GM12878 (cell line): ENCODE measurements around the gene THBD. TPM values are rescaled to one million over a fixed set of nuclear protein-coding genes. Genes with fewer than 3 reads are reported as not detected.
A peak's percentile ranks its signal among the peaks of the same experiment; 100 is the strongest.

Experiments used
- ATAC-seq: fragments of 200-7000 bp; cut with Tn5 transposase; 3 replicates; pipeline ENCODE4 v1.9.1; 2020; ENCODE audit warnings: mild to moderate bottlenecking, moderate library complexity
- BruUV-seq: library from RNA; stranded (reverse); fragments of 400-500 nt; replicated peaks from 2 replicates; lab custom pipeline; 2021; lab: Mats Ljungman, UMichigan
- CTCF ChIA-PET: fragments of 300-600 bp; sonication (Branson Sonifier 250); formaldehyde crosslinking; extraction: SDS; loops from one replicate; lab custom pipeline; 2021; ENCODE audit warnings: inconsistent platforms; lab: Yijun Ruan, JAX
- POLR2A ChIA-PET: fragments of 350-600 bp; formaldehyde crosslinking; extraction: SDS; loops from one replicate; lab custom pipeline; 2021; ENCODE audit warnings: inconsistent platforms; lab: Charles Lee
- RAD21 ChIA-PET: fragments of 300-600 bp; sonication (Branson Sonifier 250); formaldehyde crosslinking; loops from one replicate; lab custom pipeline; 2023; ENCODE audit warnings: antibody characterized with exemption; ENCODE audit not compliant: unreplicated experiment; lab: Charles Lee
- SMC1A ChIA-PET: fragments of 300-600 bp; sonication (Branson Sonifier 250); formaldehyde crosslinking; loops from one replicate; lab custom pipeline; 2023; ENCODE audit not compliant: unreplicated experiment, uncharacterized antibody; lab: Charles Lee
- DNase-seq: peaks from one replicate; pipeline ENCODE4 v3.0.0-alpha.2; 2011; ENCODE audit warnings: low read depth, low spot score
- FAIRE-seq: peaks from 3 replicates; lab custom pipeline; 2011; peaks lifted over from hg19 to GRCh38; lab: Jason Lieb, UNC
- H2AFZ ChIP-seq: 2 replicates; pipeline ENCODE4 v1.6.0; 2011; ENCODE audit warnings: low read depth, low read length, control low read depth; ENCODE audit not compliant: control insufficient read depth
- H3K27ac ChIP-seq: 2 replicates; pipeline ENCODE4 v1.5.1; 2011; ENCODE audit warnings: control low read depth; ENCODE audit not compliant: control insufficient read depth, insufficient read depth
- H3K27me3 ChIP-seq, 2 experiments: replicated peaks in 1 of 2; 2 replicates each; pipeline versions ENCODE4 v1.6.0 to v1.6.1; 2011; ENCODE audit warnings: low read length in 1 of 2; ENCODE audit not compliant: control insufficient read depth in 2 of 2, insufficient read depth in 2 of 2
- H3K36me3 ChIP-seq, 2 experiments: 2 replicates each; pipeline ENCODE4 v1.5.1; 2011; ENCODE audit warnings: low read length in 1 of 2; ENCODE audit not compliant: control insufficient read depth in 2 of 2, insufficient read depth in 2 of 2
- H3K4me1 ChIP-seq: 2 replicates; pipeline ENCODE4 v1.6.1; 2011; ENCODE audit warnings: mild to moderate bottlenecking, low read length, moderate library complexity, mixed read lengths; ENCODE audit not compliant: control insufficient read depth, insufficient read depth
- H3K4me2 ChIP-seq: 2 replicates; pipeline ENCODE4 v1.6.0; 2011; ENCODE audit warnings: control low read depth; ENCODE audit not compliant: control insufficient read depth, insufficient read depth
- H3K4me3 ChIP-seq: fragments of 200-600 bp; sonication (generic); 2 replicates; pipeline ENCODE4 v1.5.1; 2016
- H3K79me2 ChIP-seq: 2 replicates; pipeline ENCODE4 v1.6.0; 2011; ENCODE audit warnings: low read length; ENCODE audit not compliant: control insufficient read depth, insufficient read depth
- H3K9ac ChIP-seq: 2 replicates; pipeline ENCODE4 v1.8.0; 2011; ENCODE audit warnings: low read length, control low read depth, mixed read lengths; ENCODE audit not compliant: control insufficient read depth, insufficient read depth
- H3K9me3 ChIP-seq: replicated peaks from 3 replicates; pipeline ENCODE4 v1.5.1; 2011; ENCODE audit warnings: mild to moderate bottlenecking, low read length; ENCODE audit not compliant: control insufficient read depth, insufficient read depth
- H4K20me1 ChIP-seq: 2 replicates; pipeline ENCODE4 v1.6.0; 2011; ENCODE audit not compliant: control insufficient read depth, insufficient read depth
- ATF7 ChIP-seq: fragments of 450-650 bp; IDR thresholded peaks from 2 replicates; pipeline ENCODE4 v1.6.1; 2016; ENCODE audit warnings: low read depth, mild to moderate bottlenecking
- CREM ChIP-seq: IDR thresholded peaks from 2 replicates; pipeline ENCODE4 v1.6.1; 2014; ENCODE audit warnings: antibody characterized with exemption, low read depth
- DPF2 ChIP-seq: fragments of 450-650 bp; IDR thresholded peaks from 2 replicates; pipeline ENCODE4 v1.6.1; 2017; ENCODE audit warnings: mild to moderate bottlenecking
- PAX5 ChIP-seq: IDR thresholded peaks from 2 replicates; pipeline ENCODE4 v1.6.1; 2011; ENCODE audit warnings: low read depth, low read length, borderline replicate concordance
- RAD21 ChIP-seq: IDR thresholded peaks from 2 replicates; pipeline ENCODE4 v1.6.1; 2011; ENCODE audit warnings: mild to moderate bottlenecking, low read depth, low read length, moderate library complexity; ENCODE audit not compliant: insufficient read depth
- RB1 ChIP-seq: fragments of 450-650 bp; formaldehyde crosslinking; IDR thresholded peaks from 2 replicates; pipeline ENCODE4 v1.6.1; 2017; ENCODE audit warnings: mild to moderate bottlenecking, borderline replicate concordance
- SIX5 ChIP-seq: IDR thresholded peaks from 2 replicates; pipeline ENCODE4 v1.6.1; 2011; ENCODE audit warnings: mild to moderate bottlenecking, low read depth, low read length, moderate library complexity; ENCODE audit not compliant: severe bottlenecking
- ZBED1 ChIP-seq: IDR thresholded peaks from 2 replicates; pipeline ENCODE4 v1.6.1; 2016; ENCODE audit warnings: borderline replicate concordance
- ZBTB33 ChIP-seq: fragments of 450-650 bp; IDR thresholded peaks from 2 replicates; pipeline ENCODE4 v1.6.1; 2017; ENCODE audit warnings: mild to moderate bottlenecking
- ZBTB40 ChIP-seq: fragments of 450-650 bp; IDR thresholded peaks from 2 replicates; pipeline ENCODE4 v1.6.1; 2016; ENCODE audit warnings: mild to moderate bottlenecking, moderate library complexity, borderline replicate concordance
- ZSCAN29 ChIP-seq: fragments of 450-650 bp; IDR thresholded peaks from 2 replicates; pipeline ENCODE4 v1.6.1; 2017; ENCODE audit warnings: mild to moderate bottlenecking, moderate library complexity
- whole genome bisulfite sequencing: methylation state at CpG from one replicate; pipeline ENCODE4 v1.1.6; 2016; ENCODE audit warnings: low lambda C conversion rate; ENCODE audit not compliant: insufficient replicate concordance, insufficient coverage; ENCODE audit errors: missing lambda C conversion rate; 5-methylcytosine and 5-hydroxymethylcytosine counted together
- in situ Hi-C: fragments of 300-500 bp; cut with MboI; formaldehyde crosslinking; loops from 9 replicates; pipeline ENCODE4 v1.14.3; 2018; ENCODE audit warnings: mixed read lengths
- intact Hi-C: fragments of 100-400 bp; cut with micrococcal nuclease; formaldehyde crosslinking; loops from one replicate; pipeline ENCODE4 v1.14.2; 2022; ENCODE audit not compliant: unreplicated experiment
- polyA plus RNA-seq, 11 experiments: library from polyadenylated mRNA; depleted of rRNA in 4 of 11; unstranded in 6 of 11; stranded (reverse) in 5 of 11; fragments of >200 nt; fragmentation: Nextera tagmentation in 4 of 11; fragmentation: Illumina TruSeq in 1 of 11; extraction: Ambion mirVana in 4 of 11; extraction: Trizol in 1 of 11; gene quantifications; 1 replicate in 1 of 11; 2 replicates in 10 of 11; pipeline versions ENCODE4 v1.2.1 to v1.2.3, GENCODE V29; 2011 to 2016; ENCODE audit warnings: inconsistent platforms in 2 of 11, missing spikeins in 2 of 11, low read depth in 1 of 11
- total RNA-seq, 4 experiments: library from RNA; depleted of rRNA in 3 of 4; stranded (reverse); fragments of >200 nt in 3 of 4; fragmentation: Illumina TruSeq in 1 of 4; extraction: Trizol in 1 of 4; gene quantifications; 2 replicates each; pipeline versions ENCODE4 v1.2.1 to v1.2.3, GENCODE V29; 2013 to 2021

The THBD gene
- total and polyA plus RNA-seq, 10 of the 15 experiments (the other 5 are each of a cell fraction or from before 2014, with no cell fraction given): not detected

DNA sequence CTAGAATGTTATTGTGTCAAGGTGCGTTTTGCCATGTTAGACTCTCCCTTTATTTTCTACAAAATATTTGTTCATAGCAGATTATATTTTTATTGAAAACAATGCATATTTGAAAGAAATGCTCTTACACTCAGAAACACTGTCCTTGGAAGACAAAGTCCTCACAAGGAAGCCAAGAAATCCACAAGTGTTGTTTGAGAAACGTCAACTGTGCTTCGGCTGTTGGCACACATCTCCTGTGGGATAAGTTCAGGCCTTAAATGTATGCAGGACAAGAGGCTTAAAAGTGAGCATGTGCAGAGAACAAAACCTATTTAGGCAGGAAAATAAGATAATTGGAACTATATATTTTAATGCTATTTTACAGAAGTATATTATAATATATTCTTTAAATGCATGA is 9.5 kb upstream of the THBD start:
- H3K4me2 ChIP-seq: no peak overlapping the region
- intact Hi-C loops: loop anchor here (10.0 kb wide), 1 partner anchor 286 kb away; no protein-coding TSS in a partner anchor
- no peak for FAIRE-seq
- ChIA-PET RAD21 (interaction anchor here (2.0 kb wide), 1 partner anchor 143 kb away, joined by 7 read pairs; no protein-coding TSS in a partner anchor), CTCF (interaction anchor here (1.3 to 2.4 kb wide), 3 partner anchors 37 to 121 kb away, joined by 3 to 7 read pairs (median 6); no protein-coding TSS in a partner anchor), POLR2A (no interaction called here), SMC1A (interaction anchor here (1.0 to 6.6 kb wide), 4 partner anchors 8 to 176 kb away, joined by 3 to 27 read pairs (median 6); no protein-coding TSS in a partner anchor)
- in situ Hi-C loops: no loop called here
- no peak for DNase-seq
- no peaks in the 10 kb centered on the region for H3K36me3 ChIP-seq
- H2AFZ ChIP-seq: no peak overlapping the region
- TF ChIP-seq RB1: no peak
- no peak for TF ChIP-seq SIX5
- 54% methylated on average over 3 of the region's 3 CpGs for WGBS
- H3K9ac ChIP-seq: no peak overlapping the region
- H3K9me3 ChIP-seq: no peaks in the 10 kb centered on the region; the same call in 2 of the 3 replicates
- H3K79me2 ChIP-seq: no peaks in the 10 kb centered on the region
- BruUV-seq: no TSS peak
- no peak overlapping the region for H3K27ac ChIP-seq
- no peak for ATAC-seq
- no peaks in the 10 kb centered on the region for H3K4me1 ChIP-seq
- H3K4me3 ChIP-seq: no peak overlapping the region
- no peaks in the 10 kb centered on the region for H3K27me3 ChIP-seq
- no peaks in the 10 kb centered on the region for H4K20me1 ChIP-seq

GRCh38 chr20:23058240-23058639 is 8.8 kb upstream of the THBD start:
- Histone ChIP-seq H2AFZ (no peak overlapping the region), H4K20me1 (no peaks in the 10 kb centered on the region), H3K79me2 (no peaks in the 10 kb centered on the region), H3K4me2 (no peak overlapping the region), H3K27me3 (no peaks in the 10 kb centered on the region), H3K9me3 (no peaks in the 10 kb centered on the region; the same call in 2 of the 3 replicates), H3K27ac (no peak overlapping the region), H3K9ac (no peak overlapping the region), H3K36me3 (no peaks in the 10 kb centered on the region), H3K4me1 (no peaks in the 10 kb centered on the region), H3K4me3 (no peak overlapping the region)
- intact Hi-C loops (loop anchor here (10.0 kb wide), 1 partner anchor 287 kb away; no protein-coding TSS in a partner anchor), in situ Hi-C loops (no loop called here)
- SMC1A ChIA-PET: interaction anchor here (1.3 kb wide), 1 partner anchor 89 kb away, joined by 5 read pairs; no protein-coding TSS in a partner anchor
- no peak for ATAC-seq
- DNase-seq: no peak
- RAD21 ChIA-PET: interaction anchor here (1.1 kb wide), 1 partner anchor 143 kb away, joined by 4 read pairs; no protein-coding TSS in a partner anchor
- CTCF ChIA-PET: interaction anchor here (1.1 kb wide), 1 partner anchor 177 kb away, joined by 3 read pairs; no protein-coding TSS in a partner anchor
- no TSS peak for BruUV-seq
- WGBS: 0% methylated on average over 1 of the region's 1 CpG
- no peak for FAIRE-seq
- POLR2A ChIA-PET: no interaction called here
- TF ChIP-seq ZBED1: no peak
- no peak for TF ChIP-seq ATF7
- no peak for TF ChIP-seq CREM
- TF ChIP-seq PAX5: no peak
- TF ChIP-seq ZBTB40: no peak
- TF ChIP-seq DPF2: no peak
- peak; percentile 45; the same call in 1 of the 2 replicates for TF ChIP-seq RAD21
- no peak for TF ChIP-seq ZSCAN29
- no peak for TF ChIP-seq ZBTB33
